Natural killer cell (primary cell): ENCODE results near the gene KRT37. TPM values are rescaled to one million over a fixed set of nuclear protein-coding genes. Genes with fewer than 3 reads are reported as not detected.

Source experiments
- ATAC-seq, 3 donors: fragments of 150-1000 bp in 2 of 3; fragments of 200-7000 bp in 1 of 3; cut with Tn5 transposase; 1 replicate in 1 of 3; 2 replicates in 2 of 3; pipeline ENCODE4 v1.10.0; 2021; ENCODE audit warnings: mild to moderate bottlenecking in 2 of 3, moderate library complexity in 2 of 3
- DNase-seq, 2 donors: peaks; one replicate each; pipeline versions ENCODE4 v3.0.0 to v3.0.0-alpha.2; 2013 to 2021; ENCODE audit warnings: mixed read lengths in 1 of 2
- H3K27ac ChIP-seq: one replicate; pipeline ENCODE4 v1.5.1; 2013; ENCODE audit warnings: mild to moderate bottlenecking, low read length
- H3K27me3 ChIP-seq: one replicate; pipeline ENCODE4 v1.6.1; 2013; ENCODE audit warnings: low read length; ENCODE audit not compliant: control insufficient read depth, insufficient read depth
- H3K36me3 ChIP-seq: one replicate; pipeline ENCODE4 v1.6.1; 2013; ENCODE audit warnings: low read length; ENCODE audit not compliant: control insufficient read depth, insufficient read depth
- H3K4me1 ChIP-seq: one replicate; pipeline ENCODE4 v1.6.1; 2013; ENCODE audit warnings: low read length; ENCODE audit not compliant: control insufficient read depth, insufficient read depth
- H3K4me3 ChIP-seq: one replicate; pipeline ENCODE4 v1.5.1; 2013; ENCODE audit warnings: low read length
- H3K9me3 ChIP-seq: one replicate; pipeline ENCODE4 v1.6.1; 2013; ENCODE audit warnings: low read length; ENCODE audit not compliant: control insufficient read depth, insufficient read depth
- H3K27ac Mint-ChIP-seq, 2 donors: one replicate each; pipeline ENCODE4 v1.8.0; 2022; ENCODE audit warnings: mild to moderate bottlenecking in 2 of 2, mixed read lengths in 2 of 2, moderate library complexity in 1 of 2
- H3K27me3 Mint-ChIP-seq, 2 donors: one replicate each; pipeline ENCODE4 v1.8.0; 2022; ENCODE audit warnings: low read depth in 2 of 2, mixed read lengths in 2 of 2
- H3K36me3 Mint-ChIP-seq: one replicate; pipeline ENCODE4 v1.8.0; 2022; ENCODE audit warnings: mixed read lengths
- H3K4me1 Mint-ChIP-seq, 2 donors: one replicate each; pipeline ENCODE4 v1.8.0; 2022; ENCODE audit warnings: mixed read lengths in 2 of 2
- H3K4me3 Mint-ChIP-seq: one replicate; pipeline ENCODE4 v1.8.0; 2022; ENCODE audit warnings: mild to moderate bottlenecking, moderate library complexity, mixed read lengths
- H3K9me3 Mint-ChIP-seq, 2 donors: one replicate each; pipeline ENCODE4 v1.8.0; 2022; ENCODE audit warnings: mixed read lengths in 2 of 2
- WGBS: methylation state at CpG from one replicate; pipeline ENCODE4 v1.1.7; 2013; ENCODE audit warnings: missing lambda C conversion rate; ENCODE audit not compliant: insufficient coverage; 5-methylcytosine and 5-hydroxymethylcytosine counted together
- intact Hi-C: fragments of 100-400 bp; cut with micrococcal nuclease; formaldehyde crosslinking; loops from one replicate; pipeline ENCODE4 v1.14.2; 2022
- total RNA-seq, 4 donors: library from RNA; stranded (reverse); fragments of 120-200 nt in 1 of 4; gene quantifications; one replicate each; pipeline versions ENCODE4 v1.2.3 to v1.2.4, GENCODE V29; 2013 to 2022
- TF ChIP-seq, protein P1 (sequence below): fragments of 200-600 bp; IDR thresholded peaks from one replicate; pipeline ENCODE4 v1.8.0; 2022; ENCODE audit warnings: antibody characterized with exemption

Gene KRT37
- total RNA-seq, 3 donors from 2014 or later (not counting 1 experiment from before 2014, with no cell fraction given): not detected

DNA sequence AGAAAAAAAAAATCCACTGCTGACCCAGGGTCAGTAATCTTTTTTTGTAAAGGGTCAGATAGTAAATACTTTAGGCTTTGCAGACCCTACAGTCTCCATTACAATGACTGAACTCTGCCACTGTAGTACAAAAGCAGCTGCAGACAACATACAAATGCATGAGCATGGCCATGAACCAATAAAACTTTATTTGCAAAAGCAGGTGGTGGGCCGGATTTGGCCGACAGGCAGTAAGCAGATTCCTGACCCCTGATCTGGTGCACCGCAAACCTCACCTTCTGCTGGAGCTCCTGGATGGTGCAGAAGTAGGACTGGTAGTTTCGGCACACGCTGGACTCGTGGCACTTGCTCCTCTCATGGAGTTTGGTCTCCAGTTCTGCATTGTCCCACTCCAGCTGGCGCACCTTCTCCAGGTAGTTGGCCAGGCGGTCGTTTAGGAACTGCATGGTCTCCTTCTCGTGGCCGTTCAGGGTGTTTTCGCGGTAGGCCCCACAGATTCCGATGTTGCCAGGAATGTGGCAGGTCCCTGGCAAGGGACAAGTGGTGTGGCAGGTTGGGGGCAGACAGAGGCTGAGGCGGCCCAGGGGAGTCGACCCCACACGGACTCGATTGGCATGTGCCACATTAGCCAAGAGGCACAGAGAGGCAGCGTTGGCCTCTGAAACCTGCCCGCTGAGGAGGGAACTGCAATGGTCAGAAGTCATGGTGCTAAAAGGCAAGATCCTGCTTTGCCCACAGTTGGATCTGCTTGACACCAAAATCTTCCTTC, 13.1 kb downstream of the KRT37 start:
- no peak overlapping the region for H3K4me3 Mint-ChIP-seq
- H3K27me3 ChIP-seq: no peaks in the 10 kb centered on the region
- no peaks in the 10 kb centered on the region for H3K4me1 Mint-ChIP-seq
- H3K9me3 Mint-ChIP-seq: no peaks in the 10 kb centered on the region
- TF ChIP-seq, protein P1, sequence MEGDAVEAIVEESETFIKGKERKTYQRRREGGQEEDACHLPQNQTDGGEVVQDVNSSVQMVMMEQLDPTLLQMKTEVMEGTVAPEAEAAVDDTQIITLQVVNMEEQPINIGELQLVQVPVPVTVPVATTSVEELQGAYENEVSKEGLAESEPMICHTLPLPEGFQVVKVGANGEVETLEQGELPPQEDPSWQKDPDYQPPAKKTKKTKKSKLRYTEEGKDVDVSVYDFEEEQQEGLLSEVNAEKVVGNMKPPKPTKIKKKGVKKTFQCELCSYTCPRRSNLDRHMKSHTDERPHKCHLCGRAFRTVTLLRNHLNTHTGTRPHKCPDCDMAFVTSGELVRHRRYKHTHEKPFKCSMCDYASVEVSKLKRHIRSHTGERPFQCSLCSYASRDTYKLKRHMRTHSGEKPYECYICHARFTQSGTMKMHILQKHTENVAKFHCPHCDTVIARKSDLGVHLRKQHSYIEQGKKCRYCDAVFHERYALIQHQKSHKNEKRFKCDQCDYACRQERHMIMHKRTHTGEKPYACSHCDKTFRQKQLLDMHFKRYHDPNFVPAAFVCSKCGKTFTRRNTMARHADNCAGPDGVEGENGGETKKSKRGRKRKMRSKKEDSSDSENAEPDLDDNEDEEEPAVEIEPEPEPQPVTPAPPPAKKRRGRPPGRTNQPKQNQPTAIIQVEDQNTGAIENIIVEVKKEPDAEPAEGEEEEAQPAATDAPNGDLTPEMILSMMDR: no peak
- no peaks in the 10 kb centered on the region for H3K36me3 ChIP-seq
- no peak overlapping the region for H3K27ac Mint-ChIP-seq
- no peaks in the 10 kb centered on the region for H3K4me1 ChIP-seq
- ATAC-seq (no peak), DNase-seq (no peak)
- 93% methylated on average over 20 of the region's 20 CpGs for WGBS
- H3K9me3 ChIP-seq: no peaks in the 10 kb centered on the region
- peaks cover 7 to 20% of the 10 kb centered on the region in 2 donors for H3K27me3 Mint-ChIP-seq
- intact Hi-C loops: no loop called here
- no peaks in the 10 kb centered on the region for H3K36me3 Mint-ChIP-seq
- no peak overlapping the region for H3K4me3 ChIP-seq
- H3K27ac ChIP-seq: no peak overlapping the region

DNA sequence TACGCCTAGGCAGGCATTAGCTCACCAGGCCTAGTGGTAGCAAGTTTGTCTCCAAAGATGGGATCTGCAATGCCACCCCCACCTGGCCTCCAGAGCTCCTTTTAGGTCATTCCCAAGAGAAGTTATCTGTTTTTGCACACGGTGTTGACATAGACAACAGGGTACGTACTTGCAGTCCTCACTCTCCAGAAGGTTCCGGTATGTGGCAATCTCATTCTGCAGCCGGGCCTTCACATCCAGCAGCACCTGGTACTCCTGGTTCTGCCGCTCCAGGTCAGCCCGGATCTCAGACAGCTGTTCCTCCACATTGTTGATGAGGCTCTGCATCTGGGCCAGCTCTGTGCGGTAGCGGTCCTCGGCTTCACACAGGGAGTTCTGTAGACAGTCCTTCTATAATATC, 17.2 kb downstream of the KRT37 start:
- H3K27ac ChIP-seq: no peak overlapping the region
- peaks cover 0 to 6% of the 10 kb centered on the region in 2 donors for H3K4me1 Mint-ChIP-seq

DNA sequence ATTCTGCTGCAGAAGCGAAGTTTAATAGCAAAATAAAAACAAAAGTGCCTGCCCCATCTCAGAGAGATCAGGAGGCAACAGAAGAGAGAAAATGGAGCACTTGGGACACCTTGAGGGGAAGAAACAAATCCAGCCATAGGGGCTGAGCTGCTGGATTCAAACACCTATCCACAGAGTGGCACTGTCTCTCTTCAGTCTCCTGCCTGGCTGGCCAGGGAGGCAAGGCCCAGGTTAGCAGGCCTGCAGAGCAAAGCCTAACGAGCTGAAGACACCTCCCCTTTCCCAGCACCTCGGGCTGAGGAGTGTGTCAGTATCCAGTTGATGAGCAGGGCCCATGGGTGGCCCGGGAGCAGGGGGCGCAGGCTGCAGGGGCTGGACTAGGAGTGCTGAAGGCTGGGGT, 18.2 kb downstream of the KRT37 start:
- TF ChIP-seq, protein P1: no peak
- H3K4me3 ChIP-seq: no peak overlapping the region
- H3K27me3 ChIP-seq: no peaks in the 10 kb centered on the region
- DNase-seq (no peak), ATAC-seq (no peak)
- H3K4me1 ChIP-seq: peaks cover 12% of the 10 kb centered on the region
- Mint-ChIP-seq H3K9me3 (no peaks in the 10 kb centered on the region), H3K27me3 (peaks cover 8 to 10% of the 10 kb centered on the region in 2 donors), H3K36me3 (no peaks in the 10 kb centered on the region), H3K27ac (no peak overlapping the region), H3K4me1 (peaks cover 0 to 6% of the 10 kb centered on the region in 2 donors), H3K4me3 (no peak overlapping the region)
- no peaks in the 10 kb centered on the region for H3K9me3 ChIP-seq
- 67% methylated on average over 5 of the region's 5 CpGs for WGBS
- no peaks in the 10 kb centered on the region for H3K36me3 ChIP-seq
- intact Hi-C loops: no loop called here
- no peak overlapping the region for H3K27ac ChIP-seq

More for the DNA sequence above, 17.2 kb downstream of the KRT37 start:
- DNase-seq (no peak), ATAC-seq (no peak)
- no peaks in the 10 kb centered on the region for H3K36me3 ChIP-seq
- WGBS: 94% methylated on average over 10 of the region's 10 CpGs
- Mint-ChIP-seq H3K27ac (no peak overlapping the region), H3K27me3 (peaks cover 5 to 15% of the 10 kb centered on the region in 2 donors), H3K9me3 (no peaks in the 10 kb centered on the region), H3K4me3 (no peak overlapping the region), H3K36me3 (no peaks in the 10 kb centered on the region)
- TF ChIP-seq, protein P1: no peak
- H3K4me3 ChIP-seq: no peak overlapping the region
- no peaks in the 10 kb centered on the region for H3K9me3 ChIP-seq
- H3K4me1 ChIP-seq: peaks cover 12% of the 10 kb centered on the region
- intact Hi-C loops: no loop called here
- no peaks in the 10 kb centered on the region for H3K27me3 ChIP-seq
